B cell (primary cell): Measurements from ENCODE around the gene WDR5. TPM values are rescaled to one million over a fixed set of nuclear protein-coding genes. Genes with fewer than 3 reads are reported as not detected.
A peak's percentile ranks its signal among the peaks of the same experiment; 100 is the strongest.

Experiments used
- ATAC-seq: fragments of 200-7000 bp; cut with Tn5 transposase; one replicate; pipeline ENCODE4 v1.10.0; 2021; ENCODE audit warnings: low read depth, mild to moderate bottlenecking, moderate number of reproducible peaks, moderate library complexity
- CTCF ChIA-PET: fragments of 350-600 bp; sonication (Branson Sonifier 250); formaldehyde crosslinking; loops from one replicate; lab custom pipeline; 2021; ENCODE audit warnings: antibody characterized with exemption, inconsistent platforms; lab: Charles Lee
- POLR2A ChIA-PET: fragments of 350-600 bp; sonication (Branson Sonifier 250); formaldehyde crosslinking; loops from one replicate; lab custom pipeline; 2021; ENCODE audit warnings: antibody characterized with exemption; lab: Charles Lee
- DNase-seq: peaks from one replicate; pipeline ENCODE4 v3.0.0; 2013
- H2AFZ ChIP-seq: 2 replicates; pipeline ENCODE4 v1.6.1; 2012; ENCODE audit warnings: mild to moderate bottlenecking, low read depth, low read length; ENCODE audit not compliant: insufficient read depth, poor library complexity, severe bottlenecking
- H3K27ac ChIP-seq, 2 donors: 1 replicate in 1 of 2; 2 replicates in 1 of 2; pipeline ENCODE4 v1.5.1; 2012 to 2013; ENCODE audit warnings: low read length in 2 of 2, mild to moderate bottlenecking in 2 of 2, moderate library complexity in 1 of 2
- H3K27me3 ChIP-seq, 4 experiments: fragments of 200-600 bp in 1 of 4; sonication (generic) in 1 of 4; replicated peaks in 1 of 4; 1 replicate in 2 of 4; 2 replicates in 2 of 4; pipeline versions ENCODE4 v1.6.1 to v1.7.0; 2013 to 2016; ENCODE audit warnings: low read length in 3 of 4, mild to moderate bottlenecking in 2 of 4, mixed read lengths in 1 of 4, moderate library complexity in 1 of 4; ENCODE audit not compliant: insufficient read depth in 4 of 4, control insufficient read depth in 3 of 4; ENCODE audit errors: control extremely low read depth in 1 of 4
- H3K36me3 ChIP-seq, 2 experiments: replicated peaks in 1 of 2; 1 replicate in 1 of 2; 2 replicates in 1 of 2; pipeline versions ENCODE4 v1.6.1 to v1.7.1; 2013; ENCODE audit warnings: low read length in 1 of 2; ENCODE audit not compliant: insufficient read depth in 2 of 2, control insufficient read depth in 1 of 2; ENCODE audit errors: control extremely low read depth in 1 of 2, extremely low read depth in 1 of 2
- H3K4me1 ChIP-seq, 2 donors: fragments of 200-600 bp in 1 of 2; sonication (generic) in 1 of 2; 1 replicate in 1 of 2; 2 replicates in 1 of 2; pipeline versions ENCODE4 v1.5.1 to v1.6.1; 2013 to 2017; ENCODE audit warnings: low read length in 2 of 2; ENCODE audit not compliant: control insufficient read depth in 2 of 2, insufficient read depth in 2 of 2
- H3K4me2 ChIP-seq: replicated peaks from 2 replicates; pipeline ENCODE3; 2012; ENCODE audit warnings: mild to moderate bottlenecking, low read depth, low read length; ENCODE audit not compliant: poor library complexity, severe bottlenecking
- H3K4me3 ChIP-seq, 5 experiments: fragments of 200-600 bp in 1 of 5; sonication (generic) in 1 of 5; 1 replicate in 3 of 5; 2 replicates in 2 of 5; pipeline versions ENCODE4 v1.5.1 to v1.7.0; 2011 to 2016; ENCODE audit warnings: low read length in 4 of 5, mild to moderate bottlenecking in 4 of 5, low read depth in 2 of 5, control low read depth in 1 of 5, moderate library complexity in 1 of 5; ENCODE audit not compliant: insufficient read depth in 1 of 5; ENCODE audit errors: control extremely low read depth in 1 of 5, extremely low read depth in 1 of 5
- H3K79me2 ChIP-seq: fragments of 200-600 bp; sonication (generic); one replicate; pipeline ENCODE4 v1.6.0; 2016; ENCODE audit warnings: low read length; ENCODE audit not compliant: control insufficient read depth, insufficient read depth
- H3K9ac ChIP-seq: fragments of 200-600 bp; sonication (generic); 2 replicates; pipeline ENCODE4 v1.6.1; 2017; ENCODE audit warnings: mild to moderate bottlenecking, low read length, moderate library complexity
- H3K9me3 ChIP-seq, 3 donors: one replicate each; pipeline versions ENCODE4 v1.6.1 to v1.7.1; 2013; ENCODE audit warnings: low read length in 2 of 3; ENCODE audit not compliant: control insufficient read depth in 2 of 3, insufficient read depth in 1 of 3; ENCODE audit errors: control extremely low read depth in 1 of 3
- H4K20me1 ChIP-seq: 2 replicates; pipeline ENCODE4 v1.6.0; 2012; ENCODE audit warnings: mild to moderate bottlenecking, low read length; ENCODE audit not compliant: insufficient read depth, control insufficient read depth, poor library complexity, severe bottlenecking
- H3K27ac Mint-ChIP-seq: one replicate; pipeline ENCODE4 v1.8.0; 2021; ENCODE audit warnings: mixed read lengths
- H3K27me3 Mint-ChIP-seq: one replicate; pipeline ENCODE4 v1.8.0; 2021; ENCODE audit warnings: mixed read lengths
- H3K4me1 Mint-ChIP-seq: one replicate; pipeline ENCODE4 v1.8.0; 2021; ENCODE audit warnings: mixed read lengths
- H3K4me3 Mint-ChIP-seq: one replicate; pipeline ENCODE4 v1.8.0; 2021; ENCODE audit warnings: mixed read lengths
- H3K9me3 Mint-ChIP-seq: one replicate; pipeline ENCODE4 v1.8.0; 2022; ENCODE audit warnings: mixed read lengths; ENCODE audit not compliant: insufficient read depth
- EZH2 ChIP-seq: IDR thresholded peaks from 2 replicates; pipeline ENCODE4 v1.6.1; 2012; ENCODE audit warnings: borderline replicate concordance, low read depth, mild to moderate bottlenecking, moderate library complexity, low read length; ENCODE audit not compliant: insufficient read depth, poor library complexity, severe bottlenecking
- WGBS: methylation state at CpG from one replicate; pipeline ENCODE4 v1.1.5; 2013; ENCODE audit warnings: missing lambda C conversion rate; ENCODE audit not compliant: insufficient coverage; 5-methylcytosine and 5-hydroxymethylcytosine counted together
- intact Hi-C: fragments of 100-400 bp; cut with micrococcal nuclease; formaldehyde crosslinking; loops from one replicate; pipeline ENCODE4 v1.10.0; 2022
- polyA minus RNA-seq: library from RNA; depleted of rRNA, polyadenylated mRNA; stranded (reverse); fragments of >200 nt; gene quantifications from 2 replicates; pipeline ENCODE4 v1.2.3, GENCODE V29; 2012
- polyA plus RNA-seq: library from polyadenylated mRNA; depleted of rRNA; stranded (reverse); fragments of >200 nt; gene quantifications from 2 replicates; pipeline ENCODE4 v1.2.3, GENCODE V29; 2012
- total RNA-seq, 2 donors: library from RNA; stranded (reverse); fragments of 120-200 nt in 1 of 2; gene quantifications; 1 replicate in 1 of 2; 2 replicates in 1 of 2; pipeline versions ENCODE4 v1.2.3 to v1.2.4, GENCODE V29; 2013 to 2022
- TF ChIP-seq, protein P1 (sequence below): fragments of 200-600 bp; IDR thresholded peaks from one replicate; pipeline ENCODE4 v1.8.0; 2022; ENCODE audit warnings: antibody characterized with exemption, mild to moderate bottlenecking

WDR5 gene
- total RNA-seq (21.1 and 23.8 TPM in 2 replicates), polyA plus RNA-seq (18.0 and 20.9 TPM in 2 replicates), polyA minus RNA-seq (21.7 and 22.5 TPM in 2 replicates)
- 13.3 TPM for total RNA-seq (2013)

DNA sequence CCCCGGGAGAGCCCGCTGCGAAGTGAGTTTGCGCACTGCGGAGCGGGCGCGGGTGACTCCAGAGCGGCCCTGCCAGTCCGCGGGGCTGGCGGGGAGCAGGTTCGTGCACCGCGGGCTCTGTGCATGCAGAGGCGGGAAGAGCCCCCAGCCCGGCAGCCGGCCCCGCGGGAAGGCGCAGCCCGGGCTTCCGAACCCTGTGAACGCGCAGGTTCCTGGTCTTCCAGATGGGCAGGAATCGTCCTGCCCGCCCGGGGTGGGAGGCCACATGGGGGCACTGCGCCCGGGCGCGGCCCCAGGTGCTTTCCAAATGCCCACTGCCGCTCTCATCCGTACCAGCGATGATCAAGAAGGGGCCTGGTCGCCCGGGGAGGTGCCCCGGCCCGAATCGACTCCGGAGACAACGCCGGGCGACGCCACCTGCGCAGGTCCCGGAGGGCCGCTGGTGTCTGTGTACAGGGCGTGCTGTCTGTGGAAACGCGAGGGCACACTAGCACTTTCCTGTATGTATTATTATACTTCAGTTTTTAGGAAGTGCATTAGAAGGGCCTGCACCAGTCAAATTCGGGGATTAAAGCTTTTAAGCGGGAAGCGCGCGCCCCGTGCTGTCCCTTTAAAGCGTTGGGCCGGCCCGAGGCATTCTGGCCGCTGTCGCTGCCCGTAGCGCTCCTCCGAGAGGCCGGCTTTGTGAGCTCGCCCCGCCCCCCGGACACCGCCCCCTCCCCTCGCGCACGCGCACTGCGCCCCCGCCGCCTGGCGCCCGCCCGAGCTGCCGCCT lies at the start of gene WDR5:
TSS of gene WDR5 (plus strand) at position 740 of the 775 bp plus-strand sequence. CDS start 3,796 bp downstream, outside the sequence.
- H2AFZ ChIP-seq: peak within 1 kb of the TSS; percentile 98
- H3K4me2 ChIP-seq: peak within 1 kb of the TSS; percentile 99
- TF ChIP-seq EZH2: no peak
- TF ChIP-seq, protein P1, sequence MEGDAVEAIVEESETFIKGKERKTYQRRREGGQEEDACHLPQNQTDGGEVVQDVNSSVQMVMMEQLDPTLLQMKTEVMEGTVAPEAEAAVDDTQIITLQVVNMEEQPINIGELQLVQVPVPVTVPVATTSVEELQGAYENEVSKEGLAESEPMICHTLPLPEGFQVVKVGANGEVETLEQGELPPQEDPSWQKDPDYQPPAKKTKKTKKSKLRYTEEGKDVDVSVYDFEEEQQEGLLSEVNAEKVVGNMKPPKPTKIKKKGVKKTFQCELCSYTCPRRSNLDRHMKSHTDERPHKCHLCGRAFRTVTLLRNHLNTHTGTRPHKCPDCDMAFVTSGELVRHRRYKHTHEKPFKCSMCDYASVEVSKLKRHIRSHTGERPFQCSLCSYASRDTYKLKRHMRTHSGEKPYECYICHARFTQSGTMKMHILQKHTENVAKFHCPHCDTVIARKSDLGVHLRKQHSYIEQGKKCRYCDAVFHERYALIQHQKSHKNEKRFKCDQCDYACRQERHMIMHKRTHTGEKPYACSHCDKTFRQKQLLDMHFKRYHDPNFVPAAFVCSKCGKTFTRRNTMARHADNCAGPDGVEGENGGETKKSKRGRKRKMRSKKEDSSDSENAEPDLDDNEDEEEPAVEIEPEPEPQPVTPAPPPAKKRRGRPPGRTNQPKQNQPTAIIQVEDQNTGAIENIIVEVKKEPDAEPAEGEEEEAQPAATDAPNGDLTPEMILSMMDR: peak; percentile 37
- intact Hi-C loops: loop anchor here (1.0 to 2.0 kb wide), 4 partner anchors 29 to 308 kb away; partner anchors contain the start of genes BRD3, BRD3OS and RNU6ATAC
- DNase-seq (peak; percentile 93), ATAC-seq (peak; percentile 86)
- H3K4me1 Mint-ChIP-seq: peaks cover 36% of the 10 kb centered on the region
- ChIA-PET POLR2A (interaction anchor here (0.6 to 1.1 kb wide), 7 partner anchors 14 to 788 kb away, joined by 3 to 7 read pairs (median 4); partner anchors contain the start of genes MED22, RNU6ATAC and RPL7A), CTCF (interaction anchor here (0.8 to 1.4 kb wide), 4 partner anchors 28 to 393 kb away, joined by 3 to 11 read pairs (median 4); partner anchors contain the start of gene RNU6ATAC)
- H4K20me1 ChIP-seq: peaks cover 41% of the 10 kb centered on the region
- H3K27ac ChIP-seq: peak within 1 kb of the TSS; percentile 56 to 85
- H3K4me3 ChIP-seq: peak within 1 kb of the TSS; percentile 46 to 98 (median 92)
- H3K27me3 ChIP-seq: no peaks in the 10 kb centered on the region
- no peaks in the 10 kb centered on the region for H3K9me3 Mint-ChIP-seq
- peak within 1 kb of the TSS; percentile 91 for H3K4me3 Mint-ChIP-seq
- peak within 1 kb of the TSS; percentile 93 for H3K27ac Mint-ChIP-seq
- H3K4me1 ChIP-seq: peaks cover 22 to 30% of the 10 kb centered on the region in 2 donors
- H3K9me3 ChIP-seq: peaks cover 0 to 5% (median 0%) of the 10 kb centered on the region in 3 donors
- H3K9ac ChIP-seq: peak within 1 kb of the TSS; percentile 98
- peaks cover 0 to 7% of the 10 kb centered on the region in 2 experiments for H3K36me3 ChIP-seq
- under 1% methylated on average over 70 of the region's 81 CpGs for WGBS
- peaks cover 56% of the 10 kb centered on the region for H3K79me2 ChIP-seq
- H3K27me3 Mint-ChIP-seq: no peaks in the 10 kb centered on the region
